ENCODE measurements around the gene PAK4. TPM values are rescaled to one million over a fixed set of nuclear protein-coding genes. Genes with fewer than 3 reads are reported as not detected.
A peak's percentile ranks its signal among the peaks of the same experiment; 100 is the strongest.

The PAK4 gene
- 10 to 100 TPM; 19.9 to 24.4 (median 21.7) TPM for total RNA-seq
- polyA plus RNA-seq: 15.1 TPM
- long read RNA-seq, donor 1, partial matches to known transcripts: 5 of 22 reads
- long read RNA-seq, donor 1, other reads (novel, unspliced or antisense): 15 of 22 reads
- long read RNA-seq, donor 2, partial matches to known transcripts: 2 of 10 reads
- long read RNA-seq, donor 2, other reads (novel, unspliced or antisense): 8 of 10 reads
- long read RNA-seq, donor 3, partial matches to known transcripts: 4 of 24 reads
- long read RNA-seq, donor 3, other reads (novel, unspliced or antisense): 16 of 24 reads
- long read RNA-seq, donor 4, full-length matches to known transcripts: 4 of 18 reads
- long read RNA-seq, donor 4, partial matches to known transcripts: 3 of 18 reads
- long read RNA-seq, donor 4, other reads (novel, unspliced or antisense): 11 of 18 reads

- Histone ChIP-seq H3K27ac (ENCODE audit: low read length) (peak within 1 kb of the TSS; percentile 55), H3K9me3 (ENCODE audit: control insufficient read depth, low read length) (no peaks in the 10 kb centered on the region), H3K4me3 (ENCODE audit: low read length) (peak within 1 kb of the TSS; percentile 74), H3K27me3 (ENCODE audit: control insufficient read depth, insufficient read depth) (no peaks in the 10 kb centered on the region), H3K4me1 (ENCODE audit: control insufficient read depth, insufficient read depth, low read length) (no peaks in the 10 kb centered on the region)
- DNase-seq: peak; percentile 98 to 99 (median 99)
- intact Hi-C loops (cut with DNase I): loop anchor here in 1 of 4 donors (5.0 kb wide), 1 partner anchor 62 kb away; no protein-coding TSS in a partner anchor
- peak; percentile 99 for ATAC-seq
- WGBS: 1% methylated on average over 64 of the region's 64 CpGs
Observed at GRCh38 chr19:39125554-39126311, at the start of gene PAK4. PAK4 (plus strand) TSS chr19:39125786; CDS start chr19:39169554, 43,768 bp downstream.

DNA sequence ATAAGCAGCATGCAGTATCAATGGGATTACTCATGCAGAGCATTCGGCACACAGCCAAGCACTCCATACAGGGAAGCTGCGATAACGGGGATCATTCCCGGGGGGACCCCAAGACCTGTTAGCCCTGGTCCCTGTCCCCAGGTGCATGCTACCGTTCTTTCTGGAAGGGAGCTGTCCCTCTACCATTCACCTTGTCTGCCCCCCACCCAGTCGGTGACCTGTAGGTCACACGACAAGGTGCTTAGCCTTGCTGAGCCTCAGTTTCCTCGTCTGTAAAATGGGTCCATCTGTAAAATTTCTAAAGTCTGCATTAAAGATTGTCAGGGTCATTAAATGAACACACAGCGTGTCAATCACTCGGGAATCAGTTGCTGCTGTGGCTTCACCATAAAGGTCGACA is 48.3 kb upstream of the PAK4 start:
- Histone ChIP-seq H3K27ac (ENCODE audit: low read length) (no peak overlapping the region), H3K4me3 (ENCODE audit: low read length) (no peak overlapping the region), H3K9me3 (ENCODE audit: control insufficient read depth, low read length) (no peaks in the 10 kb centered on the region), H3K4me1 (ENCODE audit: control insufficient read depth, insufficient read depth, low read length) (no peaks in the 10 kb centered on the region), H3K27me3 (ENCODE audit: control insufficient read depth, insufficient read depth) (no peaks in the 10 kb centered on the region)
- DNase-seq (no peak), ATAC-seq (no peak)
- intact Hi-C loops (cut with DNase I): no loop called here
- 85% methylated on average over 11 of the region's 11 CpGs for WGBS

- Histone ChIP-seq H3K4me3 (ENCODE audit: low read length) (no peak overlapping the region), H3K27ac (ENCODE audit: low read length) (no peak overlapping the region), H3K4me1 (ENCODE audit: control insufficient read depth, insufficient read depth, low read length) (no peaks in the 10 kb centered on the region), H3K27me3 (ENCODE audit: control insufficient read depth, insufficient read depth) (no peaks in the 10 kb centered on the region), H3K9me3 (ENCODE audit: control insufficient read depth, low read length) (no peaks in the 10 kb centered on the region)
- no peak for DNase-seq
- intact Hi-C loops (cut with DNase I): no loop called here
- ATAC-seq: no peak
- WGBS: 56% methylated on average over 7 of the region's 7 CpGs
Observed at GRCh38 chr19:39078436-39079200, 47.0 kb upstream of the PAK4 start.

DNA sequence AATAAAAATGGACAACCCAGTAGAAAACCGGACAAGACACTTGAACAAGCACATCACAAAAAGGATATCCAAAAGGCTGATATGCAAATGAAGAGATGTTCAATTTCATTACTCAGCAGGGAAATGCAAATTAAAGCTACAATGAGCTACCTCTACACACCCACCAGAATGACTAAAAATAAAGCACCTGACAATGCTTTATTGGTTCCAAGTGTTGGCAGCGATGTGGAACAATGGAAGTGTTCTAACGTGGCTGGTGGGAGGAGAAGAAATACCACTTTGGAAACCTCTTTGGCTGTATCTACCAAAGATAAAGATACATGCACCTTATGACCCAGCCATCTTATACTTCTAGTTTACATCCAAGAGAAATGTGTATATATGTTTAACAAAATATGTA is 45.2 kb upstream of the PAK4 start:
- no peaks in the 10 kb centered on the region for H3K4me1 ChIP-seq (ENCODE audit: control insufficient read depth, insufficient read depth, low read length)
- no peaks in the 10 kb centered on the region for H3K9me3 ChIP-seq (ENCODE audit: control insufficient read depth, low read length)
- intact Hi-C loops (cut with DNase I): no loop called here
- ATAC-seq: no peak
- no peak overlapping the region for H3K27ac ChIP-seq (ENCODE audit: low read length)
- H3K27me3 ChIP-seq (ENCODE audit: control insufficient read depth, insufficient read depth): no peaks in the 10 kb centered on the region
- 54% methylated on average over 3 of the region's 3 CpGs for WGBS
- no peak overlapping the region for H3K4me3 ChIP-seq (ENCODE audit: low read length)
- DNase-seq: no peak

DNA sequence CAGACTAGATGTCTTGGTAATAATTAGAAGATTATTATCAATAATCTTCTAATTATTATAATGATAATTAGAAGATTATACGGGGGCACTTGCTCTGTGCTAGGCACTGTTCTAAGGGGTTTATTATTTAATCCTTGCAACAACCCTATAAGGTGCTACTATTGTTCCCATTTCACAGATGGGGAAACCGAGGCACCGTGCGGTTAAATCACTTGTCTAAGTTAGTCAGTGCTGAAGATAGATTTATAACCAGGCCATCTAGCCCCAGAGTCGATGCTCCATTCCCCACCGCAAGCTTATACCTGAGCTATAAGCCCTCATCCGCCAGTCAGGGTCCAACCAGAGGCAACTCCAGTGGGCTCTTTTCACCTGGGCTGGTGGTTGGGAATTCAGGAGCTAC is 43.4 kb upstream of the PAK4 start:
- DNase-seq (no peak), ATAC-seq (no peak)
- WGBS: 94% methylated on average over 7 of the region's 7 CpGs
- Histone ChIP-seq H3K27me3 (ENCODE audit: control insufficient read depth, insufficient read depth) (no peaks in the 10 kb centered on the region), H3K4me1 (ENCODE audit: control insufficient read depth, insufficient read depth, low read length) (no peaks in the 10 kb centered on the region), H3K27ac (ENCODE audit: low read length) (no peak overlapping the region), H3K9me3 (ENCODE audit: control insufficient read depth, low read length) (no peaks in the 10 kb centered on the region), H3K4me3 (ENCODE audit: low read length) (no peak overlapping the region)
- intact Hi-C loops (cut with DNase I): no loop called here

DNA sequence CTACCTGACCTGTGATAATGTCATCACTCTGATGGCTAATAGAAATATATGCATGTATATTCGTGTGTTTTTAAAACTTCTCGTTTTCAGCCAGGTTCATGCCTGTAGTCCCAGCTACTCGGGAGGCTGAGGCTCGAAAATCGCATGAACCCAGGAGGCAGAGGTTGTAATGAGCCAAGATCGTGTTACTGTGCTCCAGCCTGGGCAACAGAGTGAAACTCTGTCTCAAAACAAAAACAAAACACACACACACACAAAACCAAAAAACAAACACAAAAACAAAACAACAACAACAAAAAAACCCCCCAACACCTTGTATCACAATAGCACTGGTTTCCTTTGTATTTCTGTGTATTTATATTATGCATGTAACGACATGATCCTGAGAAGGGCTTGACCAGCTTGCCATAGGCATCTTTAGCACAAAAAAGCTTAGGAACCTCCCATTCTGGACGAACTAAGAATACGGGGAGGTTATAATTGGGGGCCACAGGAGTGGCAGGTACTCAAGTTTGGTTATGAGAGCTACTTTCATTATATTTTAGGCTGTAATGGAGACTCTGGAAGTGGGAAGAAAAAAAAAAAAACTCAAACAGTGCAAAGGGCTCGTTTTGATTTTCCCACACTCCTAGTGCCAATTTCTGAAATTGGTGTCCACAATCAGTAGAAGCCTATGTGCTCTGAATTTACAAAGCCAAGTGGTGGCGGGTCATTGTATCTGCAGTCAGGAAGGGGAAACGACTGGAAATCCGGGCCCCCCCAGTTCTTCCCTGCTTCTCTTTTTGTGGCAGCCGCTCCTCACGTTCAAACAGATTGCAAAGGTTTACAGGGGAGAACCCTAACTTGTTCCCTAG is 42.6 kb upstream of the PAK4 start:
- Histone ChIP-seq H3K27ac (ENCODE audit: low read length) (no peak overlapping the region), H3K4me3 (ENCODE audit: low read length) (no peak overlapping the region), H3K9me3 (ENCODE audit: control insufficient read depth, low read length) (no peaks in the 10 kb centered on the region), H3K27me3 (ENCODE audit: control insufficient read depth, insufficient read depth) (no peaks in the 10 kb centered on the region), H3K4me1 (ENCODE audit: control insufficient read depth, insufficient read depth, low read length) (no peaks in the 10 kb centered on the region)
- 20% methylated on average over 15 of the region's 15 CpGs for WGBS
- ATAC-seq (no peak), DNase-seq (no peak)
- intact Hi-C loops (cut with DNase I): no loop called here

GRCh38 chr19:39083599-39083982 is 42.0 kb upstream of the PAK4 start:
- no peak for ATAC-seq
- H3K27ac ChIP-seq (ENCODE audit: low read length): no peak overlapping the region
- H3K4me1 ChIP-seq (ENCODE audit: control insufficient read depth, insufficient read depth, low read length): no peaks in the 10 kb centered on the region
- H3K27me3 ChIP-seq (ENCODE audit: control insufficient read depth, insufficient read depth): no peaks in the 10 kb centered on the region
- H3K4me3 ChIP-seq (ENCODE audit: low read length): no peak overlapping the region
- intact Hi-C loops (cut with DNase I): no loop called here
- DNase-seq: no peak
- H3K9me3 ChIP-seq (ENCODE audit: control insufficient read depth, low read length): no peaks in the 10 kb centered on the region
- WGBS: 2% methylated on average over 14 of the region's 14 CpGs

DNA sequence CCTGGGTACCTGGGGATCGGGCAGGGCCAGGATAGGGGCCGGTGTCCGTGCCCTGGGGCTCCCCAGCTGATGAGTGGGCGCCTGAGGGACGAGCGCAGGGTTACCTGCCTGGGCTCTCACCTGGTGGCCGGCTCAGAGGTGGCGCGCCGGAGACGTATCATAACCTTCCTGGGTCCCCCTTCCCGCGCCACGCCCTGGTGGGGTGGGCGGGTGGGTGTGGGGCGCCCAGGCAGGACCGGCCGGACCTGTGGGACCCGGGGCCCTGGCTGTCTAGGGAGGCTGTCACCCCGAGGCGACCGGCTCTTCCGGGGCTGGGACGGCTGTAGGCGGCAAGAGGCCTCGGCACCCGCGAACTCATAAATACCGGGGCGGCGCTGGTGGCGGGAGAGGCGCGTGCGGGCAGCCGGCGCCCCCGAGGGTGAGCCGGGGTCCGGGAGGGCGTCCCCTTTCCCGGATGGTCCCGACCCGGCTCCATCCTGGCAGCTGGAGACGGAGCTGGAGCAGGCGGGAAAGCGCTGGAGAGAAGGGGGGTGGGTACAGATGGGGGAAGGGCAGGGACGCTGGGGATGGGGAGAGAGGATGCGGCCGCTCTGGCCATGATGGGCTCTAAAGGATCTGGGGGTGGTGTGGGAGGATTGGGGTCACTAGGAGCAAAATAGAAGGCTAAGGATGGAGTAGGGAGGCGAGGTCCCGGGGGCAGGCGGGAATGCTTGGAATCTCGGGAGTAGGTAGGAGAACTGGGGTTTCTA is 41.4 kb upstream of the PAK4 start, which contains the start of gene ACP7:
Gene ACP7, plus strand, starts transcription at position 386 of the 749 bp plus-strand sequence. CDS start 902 bp downstream, outside the sequence.
- no peak within 1 kb of the TSS for H3K27ac ChIP-seq (ENCODE audit: low read length)
- ATAC-seq (peak in 1 of 2 donors; percentile 51), DNase-seq (no peak)
- H3K9me3 ChIP-seq (ENCODE audit: control insufficient read depth, low read length): no peaks in the 10 kb centered on the region
- 3% methylated on average over 54 of the region's 54 CpGs for WGBS
- intact Hi-C loops (cut with DNase I): no loop called here
- no peaks in the 10 kb centered on the region for H3K4me1 ChIP-seq (ENCODE audit: control insufficient read depth, insufficient read depth, low read length)
- no peak within 1 kb of the TSS for H3K4me3 ChIP-seq (ENCODE audit: low read length)
- H3K27me3 ChIP-seq (ENCODE audit: control insufficient read depth, insufficient read depth): no peaks in the 10 kb centered on the region

DNA sequence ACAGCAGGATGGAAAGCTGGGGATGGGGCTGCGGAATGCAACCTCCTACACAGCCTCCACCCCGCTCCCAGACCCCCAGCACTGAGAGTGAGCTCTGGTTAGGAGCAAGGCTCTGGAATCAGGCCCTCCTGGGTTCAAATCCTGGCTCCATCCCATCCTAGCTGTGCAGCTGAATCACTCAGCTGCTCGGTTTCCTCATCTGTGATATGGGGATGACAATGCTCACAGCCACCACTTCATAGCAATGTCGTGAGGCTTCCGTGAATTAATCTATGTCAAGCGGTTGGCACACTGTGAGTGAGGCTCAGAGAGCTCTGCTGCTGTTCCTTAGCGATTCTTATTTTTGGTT is 40.9 kb upstream of the PAK4 start:
- H3K27me3 ChIP-seq (ENCODE audit: control insufficient read depth, insufficient read depth): no peaks in the 10 kb centered on the region
- no peak overlapping the region for H3K27ac ChIP-seq (ENCODE audit: low read length)
- no peaks in the 10 kb centered on the region for H3K9me3 ChIP-seq (ENCODE audit: control insufficient read depth, low read length)
- no peak overlapping the region for H3K4me3 ChIP-seq (ENCODE audit: low read length)
- DNase-seq: no peak
- intact Hi-C loops (cut with DNase I): no loop called here
- no peak for ATAC-seq
- 45% methylated on average over 7 of the region's 7 CpGs for WGBS
- H3K4me1 ChIP-seq (ENCODE audit: control insufficient read depth, insufficient read depth, low read length): no peaks in the 10 kb centered on the region

DNA sequence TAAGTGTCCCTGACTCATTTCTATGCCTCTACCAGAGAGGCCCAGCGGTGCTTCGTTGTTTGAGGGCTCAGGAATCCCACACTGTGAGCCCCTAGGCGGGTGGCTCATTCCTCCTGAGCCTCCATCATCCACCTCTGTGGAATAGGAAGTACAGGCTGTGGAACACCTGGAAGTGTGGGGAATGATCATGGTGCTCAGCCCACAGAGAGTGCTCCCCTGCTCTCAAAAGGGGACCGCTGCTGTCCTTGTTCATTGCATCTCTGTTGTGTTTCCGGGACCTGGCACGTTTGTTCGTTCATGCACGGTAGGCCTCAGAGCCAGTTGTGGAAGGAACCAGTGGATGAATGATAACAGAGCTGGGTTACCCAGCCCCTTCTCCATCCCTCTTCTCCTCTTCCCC is 40.2 kb upstream of the PAK4 start:
- no peak overlapping the region for H3K27ac ChIP-seq (ENCODE audit: low read length)
- ATAC-seq (no peak), DNase-seq (no peak)
- 78% methylated on average over 8 of the region's 8 CpGs for WGBS
- H3K9me3 ChIP-seq (ENCODE audit: control insufficient read depth, low read length): no peaks in the 10 kb centered on the region
- H3K4me1 ChIP-seq (ENCODE audit: control insufficient read depth, insufficient read depth, low read length): no peaks in the 10 kb centered on the region
- no peaks in the 10 kb centered on the region for H3K27me3 ChIP-seq (ENCODE audit: control insufficient read depth, insufficient read depth)
- no peak overlapping the region for H3K4me3 ChIP-seq (ENCODE audit: low read length)
- intact Hi-C loops (cut with DNase I): no loop called here

Measured in right cardiac atrium (tissue), 5 donors.